HUES6 (cell line): Measurements from ENCODE around the gene SMURF1.
"Not testable (repeated sequence)": the region's sequence is repeated elsewhere in the genome, so short reads cannot be mapped to it uniquely, and the experiment has no call there.

ENCODE experiments used
- H3K27ac ChIP-seq: 2 replicates; pipeline ENCODE4 v1.7.0; 2013; ENCODE audit warnings: low read depth, mild to moderate bottlenecking, low read length, inconsistent platforms
- H3K27me3 ChIP-seq: 2 replicates; pipeline ENCODE4 v1.6.1; 2013; ENCODE audit warnings: low read length; ENCODE audit not compliant: control insufficient read depth, insufficient read depth
- H3K36me3 ChIP-seq: 2 replicates; pipeline ENCODE4 v1.6.1; 2013; ENCODE audit warnings: low read length; ENCODE audit not compliant: control insufficient read depth, insufficient read depth
- H3K4me1 ChIP-seq: 2 replicates; pipeline ENCODE4 v1.6.1; 2013; ENCODE audit warnings: low read length; ENCODE audit not compliant: control insufficient read depth, insufficient read depth
- H3K4me3 ChIP-seq: 2 replicates; pipeline ENCODE4 v1.5.1; 2013; ENCODE audit warnings: low read depth, low read length
- H3K9ac ChIP-seq: one replicate; pipeline ENCODE4 v1.6.1; 2013; ENCODE audit warnings: mild to moderate bottlenecking, low read length
- H3K9me3 ChIP-seq: 2 replicates; pipeline ENCODE4 v1.6.1; 2013; ENCODE audit warnings: low read depth, low read length; ENCODE audit not compliant: control insufficient read depth, insufficient read depth

The SMURF1 gene

DNA sequence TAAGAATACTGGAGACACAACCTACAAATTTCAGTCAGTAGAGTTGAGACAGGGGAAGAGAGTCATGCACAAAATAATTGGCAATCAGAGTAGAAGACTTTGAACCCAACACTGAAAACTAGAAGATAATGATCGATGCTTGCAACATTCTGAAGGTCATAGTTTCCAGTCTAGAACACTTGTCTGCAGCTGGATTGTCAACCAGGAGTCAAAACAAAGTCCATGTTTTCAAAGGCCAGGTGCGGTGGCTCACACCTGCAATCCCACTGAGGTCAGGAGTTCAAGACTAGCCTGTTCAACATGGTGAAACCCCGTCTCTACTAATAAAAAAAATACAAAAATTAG lies 26.8 kb upstream of the SMURF1 start:
- Histone ChIP-seq H3K27me3 (no peaks in the 10 kb centered on the region), H3K4me3 (no peak overlapping the region), H3K36me3 (no peaks in the 10 kb centered on the region), H3K4me1 (no peaks in the 10 kb centered on the region), H3K27ac (no peak overlapping the region), H3K9ac (no peak overlapping the region), H3K9me3 (peaks cover 5% of the 10 kb centered on the region; the same call in 1 of the 2 replicates)

GRCh38 chr7:99170065-99170729 lies 26.3 kb upstream of the SMURF1 start:
- Histone ChIP-seq H3K36me3 (no peaks in the 10 kb centered on the region), H3K9ac (no peak overlapping the region), H3K9me3 (peaks cover 5% of the 10 kb centered on the region; the same call in 1 of the 2 replicates), H3K4me1 (no peaks in the 10 kb centered on the region), H3K27me3 (no peaks in the 10 kb centered on the region), H3K27ac (no peak overlapping the region), H3K4me3 (no peak overlapping the region)

GRCh38 chr7:99167072-99167471 lies 23.2 kb upstream of the SMURF1 start:
- H3K4me1 ChIP-seq, result peaks cover 6% of the 10 kb centered on the region; the same call in 1 of the 2 replicates
- H3K4me3 ChIP-seq, result no peak overlapping the region
- H3K9ac ChIP-seq, result no peak overlapping the region
- H3K27me3 ChIP-seq, result no peaks in the 10 kb centered on the region
- no peak overlapping the region for H3K27ac ChIP-seq
- H3K36me3 ChIP-seq, result no peaks in the 10 kb centered on the region
- H3K9me3 ChIP-seq, result peaks cover 5% of the 10 kb centered on the region; the same call in 1 of the 2 replicates

DNA sequence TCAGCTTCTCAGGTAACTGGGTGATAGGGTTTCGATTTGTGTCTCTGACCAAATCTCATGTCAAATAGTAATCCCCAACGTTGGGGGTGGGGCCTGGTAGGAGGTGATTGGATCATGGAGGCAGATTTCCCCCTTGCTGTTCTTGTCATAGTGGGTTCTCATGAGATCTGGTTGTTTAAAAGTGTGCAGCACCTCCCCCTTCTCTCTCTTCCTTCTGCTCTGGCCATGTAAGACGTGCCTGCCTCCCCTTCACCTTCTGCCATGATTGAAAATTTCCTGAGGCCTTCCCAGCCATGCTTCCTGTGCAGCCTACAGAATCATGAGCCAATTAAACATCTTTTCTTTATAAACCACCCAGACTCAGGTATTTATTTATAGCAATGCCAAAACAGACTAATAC lies 21.9 kb upstream of the SMURF1 start:
- H3K27ac ChIP-seq, result no peak overlapping the region

GRCh38 chr7:99163669-99164068 lies 19.8 kb upstream of the SMURF1 start:
- H3K4me1 ChIP-seq, result not testable (repeated sequence)

More for the DNA sequence above, 21.9 kb upstream of the SMURF1 start:
- Histone ChIP-seq H3K9me3 (peaks cover 5% of the 10 kb centered on the region; the same call in 1 of the 2 replicates), H3K4me1 (peaks cover 6% of the 10 kb centered on the region; the same call in 1 of the 2 replicates), H3K9ac (no peak overlapping the region), H3K4me3 (no peak overlapping the region), H3K27me3 (no peaks in the 10 kb centered on the region), H3K36me3 (no peaks in the 10 kb centered on the region)

DNA sequence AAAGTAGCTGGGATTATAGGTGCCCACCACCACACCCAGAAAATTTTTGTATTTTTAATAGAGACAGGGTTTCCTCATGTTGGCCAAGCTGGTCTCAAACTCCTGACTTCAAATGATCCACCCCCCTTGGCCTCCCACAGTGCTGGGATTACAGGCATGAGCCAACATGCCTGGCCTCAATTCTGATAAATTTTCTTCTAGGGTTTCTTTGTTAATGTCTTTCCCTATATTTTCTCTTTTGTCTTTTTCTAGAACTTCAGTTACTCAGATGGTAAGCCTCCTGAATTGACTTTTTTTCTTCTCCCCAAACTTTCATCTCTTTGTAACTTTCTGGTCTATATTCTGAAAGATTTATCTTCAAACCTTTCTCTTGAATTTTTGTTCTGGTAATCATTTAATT lies 12.7 kb upstream of the SMURF1 start:
- Histone ChIP-seq H3K36me3 (no peaks in the 10 kb centered on the region), H3K9ac (no peak overlapping the region), H3K4me1 (no peaks in the 10 kb centered on the region), H3K27ac (no peak overlapping the region), H3K27me3 (no peaks in the 10 kb centered on the region), H3K4me3 (no peak overlapping the region), H3K9me3 (no peaks in the 10 kb centered on the region)

More at GRCh38 chr7:99163669-99164068, 19.8 kb upstream of the SMURF1 start:
- H3K4me3 ChIP-seq, H3K9me3 ChIP-seq, H3K27ac ChIP-seq, H3K36me3 ChIP-seq, H3K27me3 ChIP-seq, H3K9ac ChIP-seq: not testable (repeated sequence)

- no peak overlapping the region for H3K27ac ChIP-seq
- H3K4me1 ChIP-seq, result no peaks in the 10 kb centered on the region
- no peaks in the 10 kb centered on the region for H3K9me3 ChIP-seq
- H3K36me3 ChIP-seq, result no peaks in the 10 kb centered on the region
- no peak overlapping the region for H3K4me3 ChIP-seq
- H3K27me3 ChIP-seq, result no peaks in the 10 kb centered on the region
- no peak overlapping the region for H3K9ac ChIP-seq
Measured at GRCh38 chr7:99155211-99155610, 11.3 kb upstream of the SMURF1 start.

DNA sequence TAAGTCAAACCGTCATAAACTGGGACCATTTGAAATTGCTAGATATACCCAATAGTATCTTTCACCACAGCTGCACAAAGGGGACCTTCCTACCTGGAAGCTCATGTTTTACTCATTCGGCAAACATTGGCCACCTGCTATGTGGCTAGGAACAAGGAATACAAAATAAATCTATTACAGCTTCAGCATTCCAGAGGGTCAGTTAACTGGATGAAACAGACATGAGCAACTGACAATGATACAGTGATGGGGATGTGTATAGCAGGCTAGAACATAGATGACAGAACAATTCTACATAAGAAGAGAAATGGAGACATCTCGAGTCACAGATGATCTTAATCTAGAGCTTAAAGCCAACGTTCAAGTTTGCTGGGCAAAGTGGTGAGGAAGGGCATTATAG lies 3.1 kb upstream of the SMURF1 start:
- no peaks in the 10 kb centered on the region for H3K36me3 ChIP-seq
- no peak overlapping the region for H3K9ac ChIP-seq
- H3K27ac ChIP-seq, result no peak overlapping the region
- H3K27me3 ChIP-seq, result no peaks in the 10 kb centered on the region
- H3K9me3 ChIP-seq, result no peaks in the 10 kb centered on the region
- no peaks in the 10 kb centered on the region for H3K4me1 ChIP-seq
- H3K4me3 ChIP-seq, result no peak overlapping the region

DNA sequence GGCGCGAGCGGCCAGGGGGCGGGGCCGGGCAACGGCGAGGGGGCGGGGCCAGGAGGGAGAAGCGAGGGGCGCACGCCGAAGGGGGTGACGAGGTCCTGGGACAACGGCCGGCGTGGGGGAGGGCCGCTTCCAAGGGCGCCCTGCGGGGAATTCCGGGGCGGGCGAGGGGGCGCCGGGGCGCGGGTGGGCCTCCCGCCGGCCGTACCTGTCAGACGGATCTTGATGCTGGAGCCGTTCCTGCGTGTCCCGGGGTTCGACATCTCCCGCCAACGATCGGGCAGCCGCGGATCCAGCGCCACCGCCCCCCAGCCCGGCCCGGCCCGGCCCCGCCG lies 421 bp downstream of the SMURF1 start:
- no peaks in the 10 kb centered on the region for H3K36me3 ChIP-seq
- no peaks in the 10 kb centered on the region for H3K9me3 ChIP-seq
- H3K27ac ChIP-seq, result peak overlapping the region; percentile 86; the same call in 1 of the 2 replicates
- peak overlapping the region; percentile 61 for H3K4me3 ChIP-seq
- no peaks in the 10 kb centered on the region for H3K27me3 ChIP-seq
- H3K9ac ChIP-seq, result peak overlapping the region; percentile 71
- peaks cover 20% of the 10 kb centered on the region for H3K4me1 ChIP-seq

- peak overlapping the region; percentile 80 for H3K4me3 ChIP-seq
- no peak overlapping the region for H3K9ac ChIP-seq
- no peaks in the 10 kb centered on the region for H3K36me3 ChIP-seq
- no peaks in the 10 kb centered on the region for H3K27me3 ChIP-seq
- no peaks in the 10 kb centered on the region for H3K9me3 ChIP-seq
- no peak overlapping the region for H3K27ac ChIP-seq
- H3K4me1 ChIP-seq, result peaks cover 26% of the 10 kb centered on the region
Measured at GRCh38 chr7:99142727-99143520, 984 bp downstream of the SMURF1 start.
